ENCODE data around the gene FNIP2.
"Not testable (repeated sequence)": the region's sequence is repeated elsewhere in the genome, so short reads cannot be mapped to it uniquely, and the experiment has no call there.

FNIP2 gene

GRCh38 chr4:158768555-158769174, at the start of gene FNIP2:
Gene FNIP2, plus strand, starts transcription at chr4:158769026. Its CDS starts 187 bp downstream, at chr4:158769213.
- DNase-seq, result peak; percentile 78

- DNase-seq, result no peak
Measured at GRCh38 chr4:158721680-158722079, 47.1 kb upstream of the FNIP2 start.

- peak; percentile 19 for DNase-seq
Measured at GRCh38 chr4:158722291-158722916, 46.4 kb upstream of the FNIP2 start.

- peak; percentile 88 for DNase-seq
Measured at GRCh38 chr4:158722917-158723793, 45.7 kb upstream of the FNIP2 start, which contains the start of gene PPID. Gene PPID, minus strand, starts transcription at chr4:158723396. Its CDS starts 108 bp downstream, at chr4:158723288.

GRCh38 chr4:158724637-158725036, 44.2 kb upstream of the FNIP2 start:
- no peak for DNase-seq

DNA sequence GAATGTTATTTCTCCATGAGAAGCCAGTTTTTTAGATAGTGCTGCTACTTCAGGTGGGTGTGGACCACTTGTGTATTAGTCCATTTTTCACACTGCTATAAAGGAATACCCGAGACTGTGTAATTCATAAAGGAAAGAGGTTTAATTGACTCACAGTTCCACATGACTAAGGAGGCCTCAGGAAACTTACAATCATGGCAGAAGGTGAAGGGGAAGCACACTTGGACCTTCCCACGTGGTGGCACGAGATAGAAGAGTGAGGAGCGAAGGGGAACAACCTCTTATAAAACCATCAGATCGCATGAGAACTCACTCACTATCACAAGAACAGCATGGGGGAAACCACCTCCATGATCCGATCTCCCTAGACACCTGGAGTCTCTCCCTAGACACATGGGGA, 42.2 kb upstream of the FNIP2 start:
- no peak for DNase-seq

- DNase-seq, result no peak
Measured at GRCh38 chr4:158728236-158728635, 40.6 kb upstream of the FNIP2 start.

DNA sequence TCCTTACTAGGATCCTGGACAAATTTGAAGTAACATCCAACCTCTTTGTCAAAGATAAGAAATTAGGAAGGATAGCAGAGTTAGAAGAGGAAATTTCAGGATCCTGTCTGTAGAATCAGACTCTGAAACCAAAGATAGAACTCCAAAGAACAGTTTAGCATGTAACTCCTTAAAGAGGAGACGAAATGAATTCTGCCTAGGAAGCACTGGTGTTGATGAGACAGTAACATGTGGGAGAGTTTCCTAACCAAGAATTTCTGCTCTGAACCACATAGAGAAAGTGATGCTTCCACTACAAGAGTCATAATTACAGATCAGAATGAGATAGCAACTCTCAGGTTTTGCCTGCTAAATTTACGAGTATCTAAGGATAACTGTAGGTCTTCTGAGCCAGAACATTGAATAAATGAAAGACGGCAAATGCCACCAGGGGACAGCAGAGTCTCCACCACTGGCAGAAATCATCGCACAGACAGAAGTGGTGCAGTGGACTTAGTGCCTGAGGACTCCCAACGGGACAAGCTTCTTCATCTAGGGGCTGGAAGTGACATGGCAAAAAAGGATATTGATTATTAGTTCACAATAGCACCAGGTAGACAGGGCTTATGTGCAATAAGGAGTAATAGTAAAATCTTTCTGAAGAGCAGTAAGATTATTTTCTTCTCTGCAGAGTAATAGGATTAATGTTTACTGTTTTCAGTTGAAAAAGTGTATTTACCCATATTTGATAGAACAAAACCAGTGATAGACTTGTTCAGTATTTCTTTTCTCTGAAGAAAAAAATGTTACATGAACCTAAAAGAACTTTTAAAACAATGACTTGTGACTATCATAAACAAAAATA, 38.9 kb upstream of the FNIP2 start:
- peak; percentile 45 for DNase-seq

DNA sequence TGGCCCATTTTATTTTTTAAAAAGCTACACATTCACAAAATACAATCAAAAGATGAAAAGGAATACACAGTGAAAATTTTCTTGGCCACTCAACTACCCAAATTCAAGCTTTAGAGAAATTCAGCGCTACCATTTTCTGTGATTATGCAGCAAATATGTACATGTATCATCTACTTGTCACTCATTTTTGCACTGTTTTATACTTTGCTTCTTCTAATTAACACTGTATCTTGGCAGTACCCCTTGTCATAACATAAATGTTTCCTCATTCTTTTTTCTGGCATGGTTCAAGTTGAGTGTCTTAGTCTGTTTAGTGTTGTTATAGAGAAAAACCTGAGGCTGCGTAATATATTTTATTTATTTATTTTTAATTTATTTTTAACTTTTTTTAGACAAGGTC, 30.0 kb upstream of the FNIP2 start:
- DNase-seq, result no peak

DNA sequence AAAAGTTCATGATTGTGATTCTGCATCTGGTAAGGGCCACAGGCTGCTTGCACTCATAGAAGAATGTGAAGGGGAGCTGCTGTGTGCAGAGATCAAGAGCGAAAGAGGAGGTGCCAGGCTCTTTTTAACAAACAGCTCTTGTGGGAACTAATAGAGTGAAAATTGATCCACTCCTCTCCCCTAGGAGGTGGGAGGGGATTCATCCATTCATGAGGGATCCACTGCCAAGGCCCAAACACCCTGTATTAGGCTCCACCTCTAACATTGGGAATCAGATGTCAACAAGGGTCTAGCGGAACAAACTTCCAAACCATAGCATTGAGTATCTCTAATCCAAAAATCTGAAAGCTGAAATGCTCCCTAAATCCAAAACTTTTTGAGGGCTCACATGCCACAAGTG, 29.2 kb upstream of the FNIP2 start:
- no peak for DNase-seq

- DNase-seq, result peak; percentile 54
Measured at GRCh38 chr4:158741326-158742021, 27.4 kb upstream of the FNIP2 start.

DNA sequence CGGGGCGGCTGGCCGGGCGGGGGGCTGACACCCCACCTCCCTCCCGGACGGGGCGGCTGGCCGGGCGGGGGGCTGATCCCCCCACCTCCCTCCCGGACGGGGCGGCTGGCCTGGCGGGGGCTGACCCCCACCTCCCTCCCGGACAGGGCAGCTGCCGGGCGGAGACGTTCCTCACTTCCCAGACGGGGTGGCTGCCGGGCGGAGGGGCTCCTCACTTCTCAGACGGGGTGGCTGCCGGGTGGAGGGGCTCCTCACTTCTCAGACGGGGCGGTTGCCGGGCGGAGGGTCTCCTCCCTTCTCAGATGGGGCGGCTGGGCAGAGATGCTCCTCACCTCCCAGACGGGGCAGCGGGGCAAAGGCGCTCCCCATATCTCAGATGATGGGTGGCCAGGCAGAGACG, 22.3 kb upstream of the FNIP2 start:
- DNase-seq, result not testable (repeated sequence)

DNA sequence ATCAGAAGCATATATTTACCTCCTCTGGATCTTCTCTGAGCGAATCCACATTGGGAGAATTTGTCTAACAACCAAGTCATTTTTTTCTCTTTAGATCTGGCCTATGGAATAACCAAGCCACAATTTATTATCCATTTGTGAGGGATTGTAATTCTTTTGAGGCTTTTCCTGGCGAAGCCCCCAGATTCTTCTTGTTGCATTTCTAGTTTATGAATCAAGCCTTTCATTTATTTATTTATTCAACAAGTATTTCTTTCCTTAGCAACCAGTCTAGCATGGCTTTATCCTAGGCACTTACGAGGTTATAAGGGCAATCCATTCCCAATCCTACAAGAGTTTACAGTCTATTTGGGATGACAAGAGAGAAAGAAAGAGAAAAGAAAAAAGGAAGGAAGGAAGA, 18.4 kb upstream of the FNIP2 start:
- no peak for DNase-seq

GRCh38 chr4:158754385-158755180, 14.2 kb upstream of the FNIP2 start:
- DNase-seq, result no peak

DNA sequence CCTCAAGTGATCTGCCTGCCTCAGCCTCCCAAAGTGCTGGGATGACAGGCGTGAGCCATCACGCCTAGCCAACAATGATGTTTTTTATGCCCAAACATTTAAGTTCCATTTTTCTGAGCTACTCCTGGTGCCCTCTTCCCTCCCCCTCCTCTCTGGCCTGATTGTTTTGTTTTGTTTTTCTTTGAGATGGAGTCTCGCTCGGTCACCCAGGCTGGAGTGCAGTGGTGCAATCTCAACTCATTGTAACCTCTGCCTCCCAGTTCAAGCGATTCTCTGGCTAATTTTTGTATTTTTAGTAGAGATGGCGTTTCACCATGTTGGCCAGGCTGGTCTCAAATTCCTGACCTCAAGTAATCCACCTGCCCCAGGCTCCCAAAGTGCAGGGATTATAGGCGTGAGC, 13.0 kb upstream of the FNIP2 start:
- not testable (repeated sequence) for DNase-seq

- DNase-seq, result no peak
Measured at GRCh38 chr4:158756588-158756987, 12.2 kb upstream of the FNIP2 start.

- no peak for DNase-seq
Measured at GRCh38 chr4:158758142-158758541, 10.7 kb upstream of the FNIP2 start.

- DNase-seq, result no peak
Measured at GRCh38 chr4:158758703-158759102, 10.1 kb upstream of the FNIP2 start.

GRCh38 chr4:158759539-158759938, 9.3 kb upstream of the FNIP2 start:
- not testable (repeated sequence) for DNase-seq

DNA sequence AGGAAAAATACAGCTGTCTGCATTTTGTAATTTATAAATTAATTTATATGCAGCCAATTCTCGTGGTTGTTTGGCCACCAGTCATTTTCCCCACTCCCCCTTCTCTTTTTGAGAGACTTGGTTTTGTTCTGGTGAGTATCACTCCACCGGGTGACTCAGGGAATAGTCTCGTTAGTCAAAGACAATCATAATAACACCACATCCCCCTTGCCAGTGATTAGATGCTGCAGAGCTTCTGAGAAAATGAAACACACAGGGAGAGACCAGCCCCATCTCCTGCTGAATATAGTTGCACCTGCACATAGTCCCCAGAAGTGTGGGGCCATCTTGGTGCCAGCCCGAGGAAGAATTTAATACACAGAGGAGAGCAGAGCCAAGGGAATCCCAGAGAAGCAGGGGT, 8.0 kb upstream of the FNIP2 start:
- DNase-seq, result no peak

GRCh38 chr4:158762553-158762952, 6.3 kb upstream of the FNIP2 start:
- no peak for DNase-seq
